HepG2 (cell line): ENCODE measurements around the gene ASXL1. TPM values are rescaled to one million over a fixed set of nuclear protein-coding genes. Genes with fewer than 3 reads are reported as not detected.
A peak's percentile ranks its signal among the peaks of the same experiment; 100 is the strongest.

ENCODE experiments used
- ARID2 ChIP-seq: sonication (generic); formaldehyde crosslinking; IDR thresholded peaks from 2 replicates; pipeline ENCODE4 v1.8.1; 2022; ENCODE audit warnings: mild to moderate bottlenecking, missing genetic modification reagents, borderline replicate concordance
- CENPBD1 ChIP-seq: sonication (generic); formaldehyde crosslinking; IDR thresholded peaks from 2 replicates; pipeline ENCODE4 v1.8.0; 2022; ENCODE audit warnings: missing genetic modification reagents, low read depth, mild to moderate bottlenecking, borderline replicate concordance
- CENPX ChIP-seq: sonication (generic); formaldehyde crosslinking; IDR thresholded peaks from 2 replicates; pipeline ENCODE4 v1.9.0; 2021; ENCODE audit warnings: mild to moderate bottlenecking, missing genetic modification reagents, moderate library complexity
- GABPB1 ChIP-seq: IDR thresholded peaks from 2 replicates; pipeline ENCODE4 v1.6.1; 2016; ENCODE audit warnings: mild to moderate bottlenecking, missing genetic modification reagents, moderate library complexity, missing compliant biosample characterization
- NONO ChIP-seq, 2 experiments: fragments of 450-650 bp in 1 of 2; sonication (generic) in 1 of 2; formaldehyde crosslinking in 1 of 2; IDR thresholded peaks in 1 of 2; conservative IDR thresholded peaks in 1 of 2; 2 replicates each; pipeline versions ENCODE4 v1.6.1 to v1.8.0; 2017 to 2022; ENCODE audit warnings: mild to moderate bottlenecking in 1 of 2, missing genetic modification reagents in 1 of 2, moderate library complexity in 1 of 2
- REPIN1 ChIP-seq: sonication (generic); formaldehyde crosslinking; IDR thresholded peaks from 2 replicates; pipeline ENCODE4 v1.8.0; 2022; ENCODE audit warnings: missing genetic modification reagents, low read depth, mild to moderate bottlenecking, borderline replicate concordance
- RORA ChIP-seq: sonication (generic); formaldehyde crosslinking; IDR thresholded peaks from 2 replicates; pipeline ENCODE4 v1.5.0; 2020; ENCODE audit warnings: mild to moderate bottlenecking, missing genetic modification reagents, moderate library complexity
- THRA ChIP-seq: sonication (generic); formaldehyde crosslinking; IDR thresholded peaks from 2 replicates; pipeline ENCODE4 v1.4.0; 2020; ENCODE audit warnings: missing genetic modification reagents, borderline replicate concordance
- TSC22D2 ChIP-seq: sonication (generic); formaldehyde crosslinking; IDR thresholded peaks from 2 replicates; pipeline ENCODE4 v1.5.1; 2020; ENCODE audit warnings: missing genetic modification reagents, mild to moderate bottlenecking, borderline replicate concordance
- ZBTB37 ChIP-seq: sonication (generic); formaldehyde crosslinking; IDR thresholded peaks from 2 replicates; pipeline ENCODE4 v1.4.0; 2020; ENCODE audit warnings: mild to moderate bottlenecking, missing genetic modification reagents
- ZFYVE20 ChIP-seq: sonication (generic); formaldehyde crosslinking; IDR thresholded peaks from 2 replicates; pipeline ENCODE4 v1.8.0; 2023; ENCODE audit warnings: low read depth, mild to moderate bottlenecking, moderate library complexity, missing genetic modification reagents, borderline replicate concordance
- ZNF280B ChIP-seq: sonication (generic); formaldehyde crosslinking; IDR thresholded peaks from 2 replicates; pipeline ENCODE4 v1.5.0; 2020; ENCODE audit warnings: missing genetic modification reagents, mild to moderate bottlenecking, borderline replicate concordance
- ZNF280D ChIP-seq: sonication (generic); formaldehyde crosslinking; IDR thresholded peaks from 2 replicates; pipeline ENCODE4 v1.5.1; 2020; ENCODE audit warnings: mild to moderate bottlenecking, missing genetic modification reagents
- ZNF547 ChIP-seq: sonication (generic); formaldehyde crosslinking; IDR thresholded peaks from 2 replicates; pipeline ENCODE4 v1.5.1; 2020; ENCODE audit warnings: mild to moderate bottlenecking, missing genetic modification reagents
- ZNF672 ChIP-seq: sonication (generic); formaldehyde crosslinking; IDR thresholded peaks from 2 replicates; pipeline ENCODE4 v1.8.1; 2022; ENCODE audit warnings: missing genetic modification reagents
- ZNF691 ChIP-seq: sonication (generic); formaldehyde crosslinking; IDR thresholded peaks from 2 replicates; pipeline ENCODE4 v1.4.0; 2020; ENCODE audit warnings: missing genetic modification reagents, low read depth, mild to moderate bottlenecking, borderline replicate concordance
- ZNF773 ChIP-seq: sonication (generic); formaldehyde crosslinking; IDR thresholded peaks from 2 replicates; pipeline ENCODE4 v1.4.0; 2020; ENCODE audit warnings: missing genetic modification reagents, borderline replicate concordance
- ZSCAN12 ChIP-seq: sonication (generic); formaldehyde crosslinking; IDR thresholded peaks from 2 replicates; pipeline ENCODE4 v1.9.0; 2021; ENCODE audit warnings: mild to moderate bottlenecking, missing genetic modification reagents
- polyA plus RNA-seq, 8 experiments: library from polyadenylated mRNA; depleted of rRNA in 3 of 8; stranded (reverse) in 7 of 8; unstranded in 1 of 8; fragments of >200 nt; fragmentation: Illumina TruSeq in 4 of 8; extraction: Trizol in 4 of 8; gene quantifications; 2 replicates each; pipeline versions ENCODE4 v1.2.1 to v1.2.3, GENCODE V29; 2011 to 2016; ENCODE audit warnings: low read depth in 4 of 8, missing spikeins in 1 of 8, mixed read lengths in 1 of 8; ENCODE audit not compliant: insufficient read depth in 1 of 8
- total RNA-seq, 5 experiments: library from RNA; depleted of rRNA; stranded (reverse); fragments of >200 nt; fragmentation: Illumina TruSeq; extraction: Trizol; gene quantifications; 2 replicates each; pipeline ENCODE4 v1.2.3, GENCODE V29; 2016; ENCODE audit warnings: low read depth in 1 of 5

The ASXL1 gene
- total and polyA plus RNA-seq, 2 of the 13 experiments (the other 11 are each of a cell fraction or from before 2014, with no cell fraction given) = 62.1 to 74.8 TPM

- TF ChIP-seq RORA (CRISPR knock-in tag) (no peak), ZNF280D (no peak), CENPBD1 (CRISPR knock-in tag) (no peak), ZNF547 (CRISPR knock-in tag) (peak; percentile 50; the same call in 1 of the 2 replicates), ZNF691 (no peak), ZSCAN12 (CRISPR knock-in tag) (no peak), ZNF280B (CRISPR knock-in tag) (peak; percentile 78; the same call in 1 of the 2 replicates), ARID2 (CRISPR knock-in tag) (peak; percentile 84), ZBTB37 (CRISPR knock-in tag) (no peak), ZFYVE20 (CRISPR knock-in tag) (peak; percentile 82; the same call in 1 of the 2 replicates), TSC22D2 (CRISPR knock-in tag) (no peak), REPIN1 (no peak), NONO (IDR thresholded peaks at IDR 0.05) (no peak), NONO (CRISPR knock-in tag; conservative IDR thresholded peaks at IDR 0.05) (peak; percentile 57; the same call in 1 of the 2 replicates), THRA (CRISPR knock-in tag) (peak; percentile 54), ZNF672 (CRISPR knock-in tag) (peak; percentile 67; the same call in 1 of the 2 replicates), CENPX (no peak), ZNF773 (CRISPR knock-in tag) (no peak), GABPB1 (CRISPR knock-in tag) (peak; percentile 93)
Measured at GRCh38 chr20:32482442-32483261, 124.5 kb downstream of the ASXL1 start (continued).
